GM18873 (cell line): ENCODE data around the gene BMP6.

ENCODE experiments used
- ATAC-seq: cut with Tn5 transposase; IDR thresholded peaks from one replicate; pipeline ENCODE4 v1.9.1; 2021; ENCODE audit warnings: mild to moderate bottlenecking, moderate library complexity, moderate number of reproducible peaks; ENCODE audit not compliant: unreplicated experiment, low FRiP score

The BMP6 gene

GRCh38 chr6:7742223-7742785 lies 16.4 kb downstream of the BMP6 start:
- no peak for ATAC-seq

- ATAC-seq = no peak
Observed at GRCh38 chr6:7745942-7746341, 20.0 kb downstream of the BMP6 start.

- no peak for ATAC-seq
Observed at GRCh38 chr6:7747016-7747415, 21.1 kb downstream of the BMP6 start.

GRCh38 chr6:7747433-7747832 lies 21.5 kb downstream of the BMP6 start:
- ATAC-seq = no peak

- no peak for ATAC-seq
Observed at GRCh38 chr6:7747901-7748504, 22.1 kb downstream of the BMP6 start.

GRCh38 chr6:7749478-7749877 lies 23.6 kb downstream of the BMP6 start:
- ATAC-seq = no peak

- no peak for ATAC-seq
Observed at GRCh38 chr6:7750197-7750596, 24.3 kb downstream of the BMP6 start.

- no peak for ATAC-seq
Observed at GRCh38 chr6:7758456-7758855, 32.6 kb downstream of the BMP6 start.

- no peak for ATAC-seq
Observed at GRCh38 chr6:7759320-7759719, 33.4 kb downstream of the BMP6 start.

GRCh38 chr6:7761051-7761450 lies 35.2 kb downstream of the BMP6 start:
- no peak for ATAC-seq

- no peak for ATAC-seq
Observed at GRCh38 chr6:7762760-7763159, 36.9 kb downstream of the BMP6 start.

GRCh38 chr6:7763881-7764280 lies 38.0 kb downstream of the BMP6 start:
- no peak for ATAC-seq

- ATAC-seq = no peak
Observed at GRCh38 chr6:7765575-7766325, 39.9 kb downstream of the BMP6 start.

- no peak for ATAC-seq
Observed at GRCh38 chr6:7769702-7770101, 43.8 kb downstream of the BMP6 start.

GRCh38 chr6:7770111-7770510 lies 44.2 kb downstream of the BMP6 start:
- ATAC-seq = no peak

- no peak for ATAC-seq
Observed at GRCh38 chr6:7770601-7771000, 44.7 kb downstream of the BMP6 start.

- no peak for ATAC-seq
Observed at GRCh38 chr6:7773322-7773721, 47.4 kb downstream of the BMP6 start.

GRCh38 chr6:7773914-7774313 lies 48.0 kb downstream of the BMP6 start:
- no peak for ATAC-seq

GRCh38 chr6:7776509-7776908 lies 50.6 kb downstream of the BMP6 start:
- no peak for ATAC-seq

GRCh38 chr6:7777074-7777473 lies 51.2 kb downstream of the BMP6 start:
- ATAC-seq = no peak

- no peak for ATAC-seq
Observed at GRCh38 chr6:7781240-7781639, 55.3 kb downstream of the BMP6 start.

- no peak for ATAC-seq
Observed at GRCh38 chr6:7784248-7784647, 58.3 kb downstream of the BMP6 start.
